OCI-M2 (cell line): ENCODE results near the gene APOBEC2.

Experiments used
- DNase-seq: peaks from one replicate; lab custom pipeline; 2025; ENCODE audit not compliant: unreplicated experiment; lab: John Stamatoyannopoulos, UW

APOBEC2 gene

GRCh38 chr6:41083072-41083471 lies 30.1 kb downstream of the APOBEC2 start:
- no peak for DNase-seq

DNA sequence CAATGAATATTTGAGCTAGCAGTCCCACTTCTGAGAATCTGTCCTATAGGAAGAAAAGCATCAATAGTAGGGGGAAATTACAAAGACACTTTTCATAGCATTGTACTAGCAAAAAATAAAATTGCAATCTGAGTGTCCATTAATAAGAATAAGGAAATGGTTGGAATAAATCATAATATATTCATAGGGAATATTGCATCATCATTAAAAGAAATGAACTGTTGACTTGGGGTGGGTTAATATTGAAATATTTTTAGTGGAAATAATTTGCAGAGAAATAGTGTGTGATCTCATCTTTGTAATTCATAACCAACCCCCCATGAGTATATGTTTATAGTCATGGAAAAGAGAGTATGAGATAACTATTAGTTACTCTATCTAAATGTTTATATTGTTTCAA lies 32.2 kb downstream of the APOBEC2 start:
- DNase-seq = no peak

DNA sequence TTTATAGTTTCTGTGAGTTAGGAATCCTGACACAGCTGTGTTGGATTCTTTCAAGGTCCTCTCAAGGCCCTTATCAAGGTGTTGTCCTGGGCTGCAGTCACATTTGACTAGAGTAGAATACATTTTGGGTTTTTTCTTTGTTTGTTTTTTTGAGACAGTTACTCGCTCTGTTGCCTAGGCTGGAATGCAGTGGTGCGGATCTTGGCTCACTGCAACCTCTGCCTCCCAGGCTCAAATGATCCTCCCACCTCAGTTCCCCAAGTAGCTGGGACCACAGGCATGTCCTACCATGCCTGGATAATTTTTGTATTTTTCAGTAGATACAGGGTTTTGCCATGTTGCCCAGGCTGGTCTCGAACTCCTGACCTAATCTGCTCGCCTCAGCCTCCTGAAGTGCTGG lies 35.4 kb downstream of the APOBEC2 start:
- DNase-seq = no peak

DNA sequence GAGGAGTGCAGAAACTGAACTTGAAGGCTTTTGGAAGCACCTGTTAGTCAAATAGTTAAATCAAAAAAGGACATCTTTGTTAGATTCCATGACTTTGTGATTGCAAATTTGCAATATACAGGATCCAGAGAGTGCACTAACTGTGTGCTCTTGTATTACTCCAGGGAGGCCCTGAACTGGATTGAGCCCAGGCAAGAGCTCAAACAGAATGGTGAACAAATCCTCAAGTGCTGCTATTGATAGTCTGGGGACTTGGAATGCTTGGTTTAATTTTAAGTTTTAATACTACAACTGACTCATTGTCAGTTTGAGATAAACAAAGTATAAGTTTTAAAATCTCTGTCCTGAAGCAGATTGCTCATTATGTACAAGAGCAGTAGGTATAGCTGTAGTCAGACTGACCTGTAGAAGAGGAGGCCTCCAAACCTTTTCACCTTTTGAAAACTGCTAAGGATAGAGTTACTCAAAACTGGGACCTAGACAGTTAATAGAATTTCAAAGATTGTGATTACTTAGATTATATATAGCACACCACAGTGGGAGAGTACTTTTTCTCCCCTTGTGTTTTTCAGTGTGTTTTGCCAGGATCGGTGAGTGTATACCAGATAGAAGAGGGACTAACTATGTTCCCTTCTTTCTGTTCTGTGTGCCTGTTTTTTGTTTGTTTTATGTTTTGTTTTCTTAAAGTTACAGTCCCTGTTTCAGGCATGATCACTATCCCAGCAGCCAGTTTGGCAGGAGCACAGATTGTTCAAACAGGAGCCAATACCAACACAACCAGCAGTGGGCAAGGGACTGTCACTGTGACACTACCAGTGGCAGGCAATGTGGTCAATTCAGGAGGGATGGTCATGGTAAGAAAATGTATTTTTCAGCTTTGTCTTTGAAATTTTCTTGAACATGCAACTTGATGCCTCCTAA lies 38.1 kb downstream of the APOBEC2 start:
- DNase-seq = no peak

DNA sequence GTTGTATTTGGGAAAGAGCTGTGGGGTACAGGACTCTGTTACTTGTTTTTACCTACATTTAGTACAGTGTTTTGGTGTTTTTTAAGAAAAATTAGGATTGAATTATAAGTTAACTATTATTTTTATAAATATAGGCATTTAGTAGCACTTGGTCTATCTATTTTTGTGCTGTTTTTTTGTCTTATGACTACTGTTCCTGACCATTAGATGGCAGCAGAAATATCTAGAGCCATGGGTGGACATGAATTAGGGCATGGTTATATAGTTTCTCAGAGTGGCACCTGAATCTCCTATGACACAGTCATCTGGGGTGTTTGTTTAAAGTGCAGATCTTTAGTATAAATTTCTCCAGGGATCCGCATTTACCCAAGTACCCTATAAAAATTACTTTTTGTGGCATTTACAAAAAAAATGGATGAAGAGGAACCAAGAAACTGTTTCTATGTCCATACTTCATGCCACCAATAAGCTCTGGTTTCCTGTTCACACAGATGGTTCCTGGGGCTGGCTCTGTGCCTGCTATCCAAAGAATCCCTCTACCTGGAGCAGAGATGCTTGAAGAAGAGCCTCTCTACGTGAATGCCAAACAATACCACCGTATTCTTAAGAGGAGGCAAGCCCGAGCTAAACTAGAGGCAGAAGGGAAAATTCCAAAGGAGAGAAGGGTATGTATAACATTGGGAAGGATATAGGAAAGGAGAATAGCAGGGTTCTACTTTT lies 39.6 kb downstream of the APOBEC2 start:
- no peak for DNase-seq

GRCh38 chr6:41093729-41094128 lies 40.7 kb downstream of the APOBEC2 start:
- no peak for DNase-seq

DNA sequence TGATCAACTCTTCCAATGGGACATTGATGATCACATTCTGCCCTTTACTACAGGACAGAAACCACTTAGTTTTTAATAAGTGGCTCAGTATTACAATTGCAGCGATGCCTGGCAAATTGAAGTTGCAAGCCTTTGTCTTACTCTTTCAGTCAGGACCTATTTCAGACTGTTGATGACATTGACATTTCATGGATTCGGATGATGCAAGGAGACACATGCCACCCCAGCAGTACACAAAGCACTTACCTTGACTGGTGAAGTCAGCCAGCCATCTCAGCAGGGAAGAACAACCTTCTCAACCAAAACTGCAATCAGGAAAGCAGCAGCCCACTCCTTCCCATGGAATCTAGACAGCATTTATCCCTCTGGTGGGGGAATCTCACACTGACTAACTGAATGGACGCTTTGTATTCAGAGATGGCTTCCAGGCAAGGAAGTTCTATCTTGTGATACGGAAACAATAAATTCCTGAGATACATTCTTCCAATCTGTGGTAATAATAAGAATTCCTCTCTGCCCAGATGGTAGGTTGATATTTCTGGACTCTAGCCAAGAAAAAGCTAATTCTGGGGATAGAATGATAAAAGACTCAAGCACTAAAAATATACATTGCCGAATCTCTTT lies 44.6 kb downstream of the APOBEC2 start:
- DNase-seq = no peak

DNA sequence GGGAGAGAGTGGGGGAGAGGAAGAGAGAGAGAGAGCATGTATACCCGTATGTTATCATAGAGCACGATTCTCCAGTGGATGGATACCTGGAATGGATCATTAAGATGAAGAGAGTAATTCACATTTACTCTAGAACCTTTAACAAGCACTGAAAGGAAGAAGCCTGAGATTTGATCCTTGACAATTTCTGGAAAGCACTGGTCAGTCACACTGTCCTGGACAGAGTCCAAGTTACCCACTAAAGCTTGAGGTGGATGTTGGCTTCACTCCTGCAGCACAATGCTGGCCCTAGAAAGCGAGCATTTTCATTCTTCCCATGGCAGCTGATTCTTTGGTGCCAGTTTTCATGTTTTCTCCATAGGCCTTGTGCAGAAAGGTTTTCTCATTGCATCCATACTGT lies 45.4 kb downstream of the APOBEC2 start:
- no peak for DNase-seq

- no peak for DNase-seq
Measured at GRCh38 chr6:41100871-41101287, 47.9 kb downstream of the APOBEC2 start.

DNA sequence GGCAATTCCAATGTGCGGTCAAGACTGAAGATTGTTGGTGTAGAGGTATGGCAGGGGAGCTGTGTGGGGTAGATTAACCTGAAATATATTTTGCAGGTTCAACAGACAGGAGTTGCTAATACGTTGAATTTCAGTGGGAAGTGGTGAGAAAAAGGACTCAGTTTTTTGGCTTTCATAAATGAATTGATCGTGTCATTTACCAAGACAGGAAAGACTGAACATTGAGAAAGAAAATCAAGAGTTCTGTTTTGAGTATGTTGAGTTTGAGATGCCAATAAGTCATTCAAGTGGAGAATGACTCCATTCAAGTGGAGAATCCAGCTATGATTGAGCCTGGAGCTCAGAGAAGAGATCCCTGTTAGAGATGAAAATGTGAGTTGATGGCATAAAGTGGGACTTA lies 50.8 kb downstream of the APOBEC2 start:
- DNase-seq = no peak

DNA sequence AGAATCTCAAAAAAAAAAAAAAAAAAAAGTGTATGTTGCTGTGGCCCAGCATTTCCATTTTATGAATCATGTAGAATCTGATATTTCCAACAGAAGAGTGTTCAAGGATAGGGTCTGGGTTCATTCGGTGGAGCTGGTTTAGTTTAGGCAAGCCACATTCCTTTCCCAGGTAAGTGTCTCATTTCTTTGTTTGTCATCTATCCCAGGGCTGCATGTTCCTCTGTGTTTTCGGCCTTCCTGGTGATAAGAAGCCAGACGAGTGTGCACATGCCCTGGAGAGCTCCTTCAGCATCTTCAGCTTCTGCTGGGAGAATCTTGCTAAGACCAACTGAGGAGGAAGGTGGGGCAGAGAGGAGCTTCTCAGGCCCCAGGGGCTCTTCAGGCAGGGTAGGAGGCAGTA lies 58.0 kb downstream of the APOBEC2 start:
- no peak for DNase-seq
